Neural crest cell (in vitro differentiated cells): Measurements from ENCODE around the gene HSPA1L. TPM values are rescaled to one million over a fixed set of nuclear protein-coding genes. Genes with fewer than 3 reads are reported as not detected.

ENCODE experiments used
- DNase-seq: peaks from one replicate; pipeline ENCODE4 v3.0.0; 2021; ENCODE audit warnings: low read depth, mixed read lengths, low spot score
- H3K27ac Mint-ChIP-seq: one replicate; pipeline ENCODE4 v1.8.0; 2021; ENCODE audit warnings: mild to moderate bottlenecking, mixed read lengths; ENCODE audit not compliant: unreplicated experiment
- H3K27me3 Mint-ChIP-seq: 2 replicates; pipeline ENCODE4 v1.8.0; 2021; ENCODE audit warnings: low read depth, mild to moderate bottlenecking, mixed read lengths
- H3K36me3 Mint-ChIP-seq: 2 replicates; pipeline ENCODE4 v1.8.0; 2021; ENCODE audit warnings: low read depth, mild to moderate bottlenecking, mixed read lengths
- H3K4me1 Mint-ChIP-seq: 2 replicates; pipeline ENCODE4 v1.8.0; 2021; ENCODE audit warnings: mixed read lengths
- H3K4me3 Mint-ChIP-seq: one replicate; pipeline ENCODE4 v1.8.0; 2021; ENCODE audit warnings: mild to moderate bottlenecking, mixed read lengths
- H3K9me3 Mint-ChIP-seq: 2 replicates; pipeline ENCODE4 v1.8.0; 2021; ENCODE audit warnings: mixed read lengths
- total RNA-seq: library from RNA; stranded (reverse); gene quantifications from 2 replicates; pipeline ENCODE4 v1.2.1, GENCODE V29; 2021
- TF ChIP-seq, protein P1 (sequence below): fragments of 200-600 bp; sonication (generic); conservative IDR thresholded peaks from 2 replicates; pipeline ENCODE4 v1.5.0; 2021; ENCODE audit warnings: antibody characterized with exemption, mild to moderate bottlenecking

Gene HSPA1L
- total RNA-seq, 1 donor from 2014 or later, result 1.8 TPM

DNA sequence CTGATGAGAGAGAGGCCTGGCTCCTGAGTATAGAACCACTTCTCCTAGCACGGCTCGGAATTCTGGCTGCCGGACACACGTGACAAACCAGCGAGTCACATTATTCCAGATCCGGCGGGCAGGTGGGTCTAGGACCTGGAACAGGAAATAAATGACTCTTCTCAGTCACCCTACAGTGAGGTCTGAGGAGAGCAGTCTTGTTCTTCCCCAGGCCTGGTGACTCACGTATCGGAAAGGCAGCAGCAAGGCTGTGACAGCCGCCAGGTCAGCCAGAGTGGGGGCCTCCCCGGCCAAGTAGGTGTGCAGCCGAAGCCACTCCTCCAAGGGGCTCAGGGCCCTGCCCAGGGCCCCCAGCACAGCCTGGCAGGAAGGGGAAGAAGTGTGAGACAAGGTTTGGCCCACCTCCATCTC lies 22.3 kb downstream of the HSPA1L start:
- H3K36me3 Mint-ChIP-seq, result peaks cover 15% of the 10 kb centered on the region
- no peaks in the 10 kb centered on the region for H3K27me3 Mint-ChIP-seq
- TF ChIP-seq, protein P1, sequence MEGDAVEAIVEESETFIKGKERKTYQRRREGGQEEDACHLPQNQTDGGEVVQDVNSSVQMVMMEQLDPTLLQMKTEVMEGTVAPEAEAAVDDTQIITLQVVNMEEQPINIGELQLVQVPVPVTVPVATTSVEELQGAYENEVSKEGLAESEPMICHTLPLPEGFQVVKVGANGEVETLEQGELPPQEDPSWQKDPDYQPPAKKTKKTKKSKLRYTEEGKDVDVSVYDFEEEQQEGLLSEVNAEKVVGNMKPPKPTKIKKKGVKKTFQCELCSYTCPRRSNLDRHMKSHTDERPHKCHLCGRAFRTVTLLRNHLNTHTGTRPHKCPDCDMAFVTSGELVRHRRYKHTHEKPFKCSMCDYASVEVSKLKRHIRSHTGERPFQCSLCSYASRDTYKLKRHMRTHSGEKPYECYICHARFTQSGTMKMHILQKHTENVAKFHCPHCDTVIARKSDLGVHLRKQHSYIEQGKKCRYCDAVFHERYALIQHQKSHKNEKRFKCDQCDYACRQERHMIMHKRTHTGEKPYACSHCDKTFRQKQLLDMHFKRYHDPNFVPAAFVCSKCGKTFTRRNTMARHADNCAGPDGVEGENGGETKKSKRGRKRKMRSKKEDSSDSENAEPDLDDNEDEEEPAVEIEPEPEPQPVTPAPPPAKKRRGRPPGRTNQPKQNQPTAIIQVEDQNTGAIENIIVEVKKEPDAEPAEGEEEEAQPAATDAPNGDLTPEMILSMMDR, result no peak
- peak overlapping the region; percentile 49 for H3K4me3 Mint-ChIP-seq
- H3K4me1 Mint-ChIP-seq, result peaks cover 28% of the 10 kb centered on the region
- no peaks in the 10 kb centered on the region for H3K9me3 Mint-ChIP-seq
- DNase-seq, result no peak
- H3K27ac Mint-ChIP-seq, result peak overlapping the region; percentile 50

DNA sequence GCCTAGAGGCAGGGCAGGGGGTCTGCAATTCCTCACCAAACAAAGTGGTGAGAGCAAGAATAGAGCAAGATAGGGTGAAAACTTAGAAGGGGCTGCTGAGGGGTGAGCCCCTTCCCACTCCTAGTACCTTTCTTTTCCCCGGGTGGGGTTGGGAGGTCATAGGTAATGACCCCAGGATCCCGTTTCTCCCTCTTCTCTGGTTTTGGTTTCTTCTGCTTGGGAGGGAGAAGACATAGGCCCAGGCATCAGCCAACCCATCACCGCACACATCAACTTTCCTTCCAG lies 23.1 kb downstream of the HSPA1L start:
- H3K4me1 Mint-ChIP-seq, result peaks cover 26% of the 10 kb centered on the region
- TF ChIP-seq, protein P1, result no peak
- no peaks in the 10 kb centered on the region for H3K27me3 Mint-ChIP-seq
- no peak for DNase-seq
- peak overlapping the region; percentile 34 for H3K4me3 Mint-ChIP-seq
- H3K36me3 Mint-ChIP-seq, result peaks cover 15% of the 10 kb centered on the region
- H3K27ac Mint-ChIP-seq, result peak overlapping the region; percentile 91
- no peaks in the 10 kb centered on the region for H3K9me3 Mint-ChIP-seq

DNA sequence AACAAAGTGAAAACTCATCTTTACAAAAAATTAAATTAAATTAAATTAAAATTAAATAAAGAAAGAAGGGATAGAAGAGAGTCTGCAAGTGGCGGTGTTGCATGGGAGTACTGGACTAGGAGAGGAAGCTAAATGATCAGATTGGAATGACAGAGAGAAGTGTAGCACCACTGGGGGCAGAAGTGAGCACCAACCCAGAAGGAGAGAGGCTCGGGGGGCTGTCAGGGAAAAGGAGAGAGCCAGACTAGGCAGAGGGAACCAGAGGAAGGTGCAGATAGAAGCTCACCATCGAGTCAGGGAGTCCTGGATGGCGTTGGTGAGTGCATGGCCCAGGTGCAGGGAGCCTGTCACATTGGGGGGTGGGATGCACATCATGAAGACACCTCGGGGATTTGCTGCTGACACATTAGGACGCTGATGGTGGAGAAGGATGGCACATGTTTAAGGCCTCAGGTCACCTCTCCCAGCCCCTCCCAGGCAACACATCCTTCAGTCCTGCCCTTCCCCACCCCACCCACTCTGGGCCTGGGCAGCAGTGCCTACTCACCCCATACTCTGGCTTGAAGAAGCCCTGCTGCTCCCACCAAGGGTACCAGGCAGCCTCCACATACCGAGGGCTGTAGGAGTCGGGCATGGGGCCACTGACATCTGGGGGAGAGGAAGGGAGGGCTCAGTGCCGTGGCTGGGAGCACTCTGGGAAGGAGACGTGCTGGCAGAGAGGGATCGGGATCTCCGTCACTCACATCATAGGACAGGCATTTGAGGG lies 23.6 kb downstream of the HSPA1L start:
- Mint-ChIP-seq H3K9me3 (no peaks in the 10 kb centered on the region), H3K27me3 (no peaks in the 10 kb centered on the region), H3K4me1 (peaks cover 24% of the 10 kb centered on the region), H3K27ac (peak overlapping the region; percentile 91), H3K4me3 (peak overlapping the region; percentile 86), H3K36me3 (peaks cover 15% of the 10 kb centered on the region)
- peak; percentile 74 for DNase-seq
- TF ChIP-seq, protein P1, result peak; percentile 73

DNA sequence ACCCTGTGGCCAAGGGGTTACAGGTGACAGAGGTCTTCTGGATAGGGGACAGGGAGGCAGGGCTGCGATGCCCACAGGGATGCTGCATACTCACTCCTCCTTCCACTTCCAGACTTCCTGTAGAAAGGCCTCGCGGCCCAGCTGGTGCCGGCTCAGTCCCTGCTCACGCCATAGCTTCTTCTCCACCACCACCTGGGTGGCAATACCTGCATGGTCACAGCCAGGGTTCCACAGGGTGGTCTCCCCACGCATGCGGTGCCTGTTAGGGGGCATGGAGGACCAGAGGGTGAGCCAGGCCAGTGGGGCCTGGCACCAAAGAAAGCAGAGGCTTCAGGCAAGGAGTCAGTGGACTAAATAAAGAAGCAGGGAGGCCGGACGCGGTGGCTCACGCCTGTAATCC lies 29.6 kb downstream of the HSPA1L start:
- Mint-ChIP-seq H3K36me3 (peaks cover 15% of the 10 kb centered on the region), H3K27me3 (no peaks in the 10 kb centered on the region), H3K9me3 (no peaks in the 10 kb centered on the region), H3K4me3 (no peak overlapping the region), H3K4me1 (no peaks in the 10 kb centered on the region), H3K27ac (no peak overlapping the region)
- no peak for DNase-seq
- TF ChIP-seq, protein P1, result no peak

DNA sequence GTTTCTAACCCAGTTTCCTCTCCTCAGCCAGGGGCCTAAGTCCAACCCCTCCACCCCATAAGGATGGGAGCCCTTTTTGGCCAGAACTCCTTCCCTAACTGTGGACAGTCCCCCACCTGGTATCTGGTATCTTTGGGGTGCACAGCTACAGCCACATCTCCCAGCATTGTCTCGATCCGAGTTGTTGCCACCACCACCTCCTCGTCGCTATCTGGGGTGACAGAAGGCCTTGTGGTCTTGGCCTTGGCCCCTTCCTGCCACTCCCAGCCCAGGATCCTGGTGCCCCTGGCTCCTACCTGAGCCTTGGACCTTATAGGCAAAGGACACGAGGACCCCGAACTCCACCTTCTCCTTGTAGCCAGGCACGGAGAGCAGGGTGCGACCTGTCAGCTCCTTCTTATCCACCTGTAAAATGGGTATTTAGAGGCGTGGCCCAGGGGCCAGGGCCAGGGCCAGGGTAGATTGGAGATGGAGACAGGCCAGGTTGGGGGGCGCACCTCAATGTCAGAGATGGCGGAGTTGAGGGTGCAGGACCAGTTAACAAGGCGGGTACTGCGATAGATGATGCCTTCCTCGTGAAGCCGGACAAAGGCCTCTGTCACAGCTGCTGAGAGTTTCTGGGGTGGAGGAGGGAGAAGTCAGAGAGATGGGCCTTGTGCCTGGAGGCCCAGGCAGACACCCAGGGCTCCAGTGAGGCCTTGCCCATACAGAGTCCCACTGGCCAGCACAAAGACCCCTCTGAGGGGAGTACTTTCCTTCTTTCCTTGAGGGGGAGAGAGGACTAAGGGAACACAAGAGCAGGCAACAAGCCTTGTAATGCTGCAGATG lies 30.8 kb downstream of the HSPA1L start:
- Mint-ChIP-seq H3K27ac (no peak overlapping the region), H3K4me3 (peak overlapping the region; percentile 12), H3K36me3 (peaks cover 12% of the 10 kb centered on the region), H3K4me1 (no peaks in the 10 kb centered on the region), H3K9me3 (no peaks in the 10 kb centered on the region), H3K27me3 (no peaks in the 10 kb centered on the region)
- DNase-seq, result no peak
- TF ChIP-seq, protein P1, result no peak
